ENCODE results near the gene DUSP16. TPM values are rescaled to one million over a fixed set of nuclear protein-coding genes. Genes with fewer than 3 reads are reported as not detected.

Gene DUSP16
- polyA plus RNA-seq, 1 donor from 2014 or later, result 42.5 TPM

GRCh38 chr12:12499909-12500604, 62.6 kb downstream of the DUSP16 start:
- no peak overlapping the region for H3K27ac ChIP-seq (ENCODE audit: low read length)
- no peak overlapping the region for H2AFZ ChIP-seq (ENCODE audit: low read depth, low read length)
- H3F3A ChIP-seq (ENCODE audit: insufficient read depth, low read length, poor library complexity, severe bottlenecking), result no peaks in the 10 kb centered on the region
- H3K36me3 ChIP-seq (ENCODE audit: insufficient read depth, low read length), result no peaks in the 10 kb centered on the region
- no peaks in the 10 kb centered on the region for H3K9me3 ChIP-seq (ENCODE audit: low read length)
- H3K4me2 ChIP-seq (ENCODE audit: low read length), result no peak overlapping the region
- no peak overlapping the region for H3K4me3 ChIP-seq (ENCODE audit: low read length)
- H3K9me2 ChIP-seq (ENCODE audit: insufficient read depth, low read length), result no peaks in the 10 kb centered on the region
- H3K27me3 ChIP-seq (ENCODE audit: insufficient read depth, low read depth, low read length), result no peaks in the 10 kb centered on the region
- TF ChIP-seq POLR2AphosphoS5 (IDR thresholded peaks at IDR 0.05) (no peak), RAD21 (conservative IDR thresholded peaks at IDR 0.05) (no peak)
- H3K79me2 ChIP-seq (replicated peaks; ENCODE audit: insufficient read depth, low read length), result no peaks in the 10 kb centered on the region
- no peaks in the 10 kb centered on the region for H4K20me1 ChIP-seq (ENCODE audit: insufficient read depth)
- H3K9ac ChIP-seq (ENCODE audit: low read length), result no peak overlapping the region

GRCh38 chr12:12498210-12498609, 64.5 kb downstream of the DUSP16 start:
- Histone ChIP-seq H3K79me2 (replicated peaks; ENCODE audit: insufficient read depth, low read length) (no peaks in the 10 kb centered on the region), H4K20me1 (ENCODE audit: insufficient read depth) (no peaks in the 10 kb centered on the region), H3K9me2 (ENCODE audit: insufficient read depth, low read length) (no peaks in the 10 kb centered on the region), H3K27ac (ENCODE audit: low read length) (no peak overlapping the region), H3K9ac (ENCODE audit: low read length) (no peak overlapping the region), H3K36me3 (ENCODE audit: insufficient read depth, low read length) (no peaks in the 10 kb centered on the region), H3K4me2 (ENCODE audit: low read length) (no peak overlapping the region), H3K4me3 (ENCODE audit: low read length) (no peak overlapping the region), H2AFZ (ENCODE audit: low read depth, low read length) (no peak overlapping the region), H3K27me3 (ENCODE audit: insufficient read depth, low read depth, low read length) (no peaks in the 10 kb centered on the region), H3K9me3 (ENCODE audit: low read length) (no peaks in the 10 kb centered on the region), H3F3A (ENCODE audit: insufficient read depth, low read length, poor library complexity, severe bottlenecking) (no peaks in the 10 kb centered on the region)
- TF ChIP-seq RAD21 (conservative IDR thresholded peaks at IDR 0.05) (no peak), SMC3 (conservative IDR thresholded peaks at IDR 0.05; ENCODE audit: poor library complexity) (no peak), REST (IDR thresholded peaks at IDR 0.05; ENCODE audit: borderline replicate concordance) (no peak), EP300 (conservative IDR thresholded peaks at IDR 0.05; ENCODE audit: poor library complexity, severe bottlenecking) (no peak), POLR2AphosphoS5 (IDR thresholded peaks at IDR 0.05) (no peak)

- Histone ChIP-seq H3K9ac (ENCODE audit: low read length) (no peak overlapping the region), H3K79me2 (replicated peaks; ENCODE audit: insufficient read depth, low read length) (no peaks in the 10 kb centered on the region), H3K27me3 (ENCODE audit: insufficient read depth, low read depth, low read length) (no peaks in the 10 kb centered on the region), H2AFZ (ENCODE audit: low read depth, low read length) (no peak overlapping the region), H3K27ac (ENCODE audit: low read length) (peak overlapping the region; percentile 66), H4K20me1 (ENCODE audit: insufficient read depth) (no peaks in the 10 kb centered on the region), H3K9me2 (ENCODE audit: insufficient read depth, low read length) (no peaks in the 10 kb centered on the region), H3K36me3 (ENCODE audit: insufficient read depth, low read length) (no peaks in the 10 kb centered on the region), H3F3A (ENCODE audit: insufficient read depth, low read length, poor library complexity, severe bottlenecking) (no peaks in the 10 kb centered on the region), H3K4me3 (ENCODE audit: low read length) (peak overlapping the region; percentile 40), H3K9me3 (ENCODE audit: low read length) (no peaks in the 10 kb centered on the region), H3K4me2 (ENCODE audit: low read length) (peak overlapping the region; percentile 6)
- TF ChIP-seq TAF1 (IDR thresholded peaks at IDR 0.05; ENCODE audit: low read depth) (no peak), RAD21 (conservative IDR thresholded peaks at IDR 0.05) (no peak), REST (IDR thresholded peaks at IDR 0.05; ENCODE audit: borderline replicate concordance) (no peak), POLR2AphosphoS5 (IDR thresholded peaks at IDR 0.05) (no peak), EZH2 (IDR thresholded peaks at IDR 0.05; ENCODE audit: borderline replicate concordance, insufficient read depth, low read length, poor library complexity, severe bottlenecking) (no peak), CTCF (IDR thresholded peaks at IDR 0.05; ENCODE audit: poor library complexity, severe bottlenecking) (no peak), EP300 (conservative IDR thresholded peaks at IDR 0.05; ENCODE audit: poor library complexity, severe bottlenecking) (no peak), SMC3 (conservative IDR thresholded peaks at IDR 0.05; ENCODE audit: poor library complexity) (no peak), MXI1 (conservative IDR thresholded peaks at IDR 0.05; ENCODE audit: poor library complexity, severe bottlenecking) (no peak)
Observed at GRCh38 chr12:12495536-12495935, 67.1 kb downstream of the DUSP16 start.

Measured in neural cell (in vitro differentiated cells).